HepG2 (cell line): ENCODE measurements around the gene MRPL20.

Experiments
- CBX2 ChIP-seq, 2 experiments: fragments of 200-600 bp in 1 of 2; sonication (generic); formaldehyde crosslinking in 1 of 2; IDR thresholded peaks; 2 replicates each; pipeline versions ENCODE4 v1.7.0 to v1.8.1; 2018 to 2022; ENCODE audit warnings: low read depth in 2 of 2, low read length in 1 of 2, mild to moderate bottlenecking in 1 of 2, missing genetic modification reagents in 1 of 2
- CHD2 ChIP-seq: IDR thresholded peaks from 2 replicates; pipeline ENCODE4 v1.6.1; 2011; ENCODE audit warnings: low read depth, low read length, improper control_type of control experiment
- CTCF ChIP-seq: sonication (generic); formaldehyde crosslinking; IDR thresholded peaks from 2 replicates; pipeline ENCODE4 v1.5.0; 2020; ENCODE audit warnings: mild to moderate bottlenecking, missing genetic modification reagents, moderate library complexity
- FOXK1 ChIP-seq: sonication (generic); formaldehyde crosslinking; IDR thresholded peaks from 2 replicates; pipeline ENCODE4 v1.4.0; 2020; ENCODE audit warnings: low read depth, missing genetic modification reagents, borderline replicate concordance
- KDM1A ChIP-seq: IDR thresholded peaks from 2 replicates; pipeline ENCODE4 v1.6.1; 2016; ENCODE audit warnings: missing compliant biosample characterization
- MNT ChIP-seq: fragments of 450-650 bp; IDR thresholded peaks from 2 replicates; pipeline ENCODE4 v1.6.1; 2016
- PHF20 ChIP-seq: sonication (generic); formaldehyde crosslinking; IDR thresholded peaks from 2 replicates; pipeline ENCODE4 v1.5.0; 2020; ENCODE audit warnings: mild to moderate bottlenecking, missing genetic modification reagents
- SMC3 ChIP-seq: IDR thresholded peaks from 2 replicates; pipeline ENCODE4 v1.6.1; 2011; ENCODE audit warnings: low read length, improper control_type of control experiment
- STAT5B ChIP-seq: sonication (generic); formaldehyde crosslinking; IDR thresholded peaks from 2 replicates; pipeline ENCODE4 v1.4.0; 2020; ENCODE audit warnings: missing genetic modification reagents
- USF2 ChIP-seq, 2 experiments: sonication (generic) in 1 of 2; formaldehyde crosslinking in 1 of 2; IDR thresholded peaks; 2 replicates each; pipeline versions ENCODE4 v1.5.1 to v1.6.1; 2011 to 2020; ENCODE audit warnings: borderline replicate concordance in 1 of 2, low read depth in 1 of 2, low read length in 1 of 2, mild to moderate bottlenecking in 1 of 2, missing genetic modification reagents in 1 of 2, moderate library complexity in 1 of 2
- ZNF143 ChIP-seq: sonication (generic); formaldehyde crosslinking; IDR thresholded peaks from 2 replicates; pipeline ENCODE4 v1.4.0; 2020; ENCODE audit warnings: missing genetic modification reagents
- ZNF256 ChIP-seq: sonication (generic); formaldehyde crosslinking; conservative IDR thresholded peaks from 2 replicates; pipeline ENCODE4 v1.4.0; 2020; ENCODE audit warnings: missing genetic modification reagents
- ZNF274 ChIP-seq: sonication (generic); formaldehyde crosslinking; IDR thresholded peaks from 2 replicates; pipeline ENCODE4 v1.5.1; 2020; ENCODE audit warnings: mild to moderate bottlenecking, missing genetic modification reagents
- ZNF7 ChIP-seq: IDR thresholded peaks from 2 replicates; pipeline ENCODE4 v1.6.1; 2016; ENCODE audit warnings: missing biosample characterization, missing genetic modification reagents

DNA sequence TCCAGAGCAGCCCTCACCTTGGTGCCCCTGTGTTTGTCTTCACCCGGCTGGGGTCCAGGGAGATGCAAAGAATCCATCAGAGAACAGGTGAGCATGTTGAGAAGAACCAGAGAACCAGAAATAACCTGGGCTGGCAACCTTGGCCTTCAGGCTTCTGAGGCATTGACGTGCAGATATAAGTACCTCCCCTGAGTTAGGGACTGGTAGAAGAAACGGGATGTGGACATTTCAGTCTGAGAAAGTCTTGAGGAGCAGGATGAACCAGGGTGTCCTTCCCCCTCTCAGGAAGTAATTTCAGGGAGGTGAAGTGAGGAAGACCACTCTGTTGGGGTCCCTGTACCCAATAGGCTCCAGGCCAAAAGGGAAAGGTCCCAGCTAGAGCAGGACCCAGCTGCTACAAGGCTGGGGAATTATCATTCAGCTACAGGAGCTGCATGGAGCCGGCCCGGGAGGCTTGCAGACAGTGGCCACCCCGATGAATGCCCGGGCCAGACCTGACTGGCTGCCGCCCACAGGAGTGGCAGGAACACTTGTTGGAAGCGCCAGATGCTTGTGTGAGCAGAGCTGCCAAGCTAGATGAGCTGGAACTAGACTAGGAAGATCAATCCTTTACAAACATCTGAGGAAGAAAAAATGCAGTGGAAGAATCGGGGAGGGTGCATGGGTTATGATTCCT lies 30.4 kb downstream of the MRPL20 start:
- TF ChIP-seq ZNF274 (0 out of 2 replicates have a peak, but pooled peaks have one; percentile 25), SMC3 (no peak), ZNF256 (CRISPR knock-in tag) (no peak), CBX2 (IDR thresholded peaks at IDR 0.05; ENCODE audit: low read depth, low read length) (no peak), CBX2 (CRISPR knock-in tag; IDR thresholded peaks at IDR 0.05; ENCODE audit: low read depth) (no peak), CHD2 (no peak), ZNF143 (CRISPR knock-in tag) (no peak), PHF20 (no peak), ZNF7 (CRISPR knock-in tag) (no peak), FOXK1 (CRISPR knock-in tag) (no peak), MNT (no peak), CTCF (no peak), KDM1A (CRISPR knock-in tag) (no peak), STAT5B (CRISPR knock-in tag) (no peak), USF2 (IDR thresholded peaks at IDR 0.05; ENCODE audit: low read depth, low read length) (no peak), USF2 (CRISPR knock-in tag; IDR thresholded peaks at IDR 0.05; ENCODE audit: borderline replicate concordance) (no peak)
